Activated T-cell treated with anti-CD3 and anti-CD28 coated beads, Interleukin-2, amount 50 U/mL, for 72 hours (primary cell): ENCODE results near the gene WEE1. TPM values are rescaled to one million over a fixed set of nuclear protein-coding genes. Genes with fewer than 3 reads are reported as not detected.
"Not testable (repeated sequence)": the region's sequence is repeated elsewhere in the genome, so short reads cannot be mapped to it uniquely, and the experiment has no call there.

Source experiments
- ATAC-seq, 2 donors: fragments of 150-1000 bp; cut with Tn5 transposase; replicated peaks in 1 of 2; 2 replicates each; pipeline ENCODE4 v1.10.0; 2021; ENCODE audit warnings: moderate library complexity in 2 of 2, mild to moderate bottlenecking in 1 of 2
- DNase-seq, 2 donors: peaks; one replicate each; pipeline ENCODE4 v3.0.0; 2021 to 2022; ENCODE audit warnings: mixed read lengths in 1 of 2
- H3K27ac Mint-ChIP-seq: one replicate; pipeline ENCODE4 v1.8.0; 2022; ENCODE audit warnings: mild to moderate bottlenecking, moderate library complexity, mixed read lengths
- H3K27me3 Mint-ChIP-seq: one replicate; pipeline ENCODE4 v1.8.0; 2022; ENCODE audit warnings: low read depth, mixed read lengths
- H3K36me3 Mint-ChIP-seq, 2 donors: one replicate each; pipeline ENCODE4 v1.8.0; 2022; ENCODE audit warnings: mixed read lengths in 2 of 2, mild to moderate bottlenecking in 1 of 2; ENCODE audit not compliant: insufficient read depth in 2 of 2
- H3K4me1 Mint-ChIP-seq: one replicate; pipeline ENCODE4 v1.8.0; 2022; ENCODE audit warnings: low read depth, mixed read lengths
- H3K4me3 Mint-ChIP-seq, 2 donors: one replicate each; pipeline ENCODE4 v1.8.0; 2022; ENCODE audit warnings: mild to moderate bottlenecking in 2 of 2, mixed read lengths in 2 of 2, moderate library complexity in 2 of 2
- H3K9me3 Mint-ChIP-seq, 2 donors: one replicate each; pipeline ENCODE4 v1.8.0; 2022; ENCODE audit warnings: mixed read lengths in 2 of 2
- total RNA-seq, 2 donors: library from RNA; stranded (reverse); gene quantifications; one replicate each; pipeline ENCODE4 v1.2.3, GENCODE V29; 2022

WEE1 gene
- total RNA-seq, 2 donors from 2014 or later: 41.6 to 45.5 TPM

- DNase-seq: no peak
- H3K4me1 Mint-ChIP-seq: no peaks in the 10 kb centered on the region
- peaks cover 0 to 3% of the 10 kb centered on the region in 2 donors for H3K36me3 Mint-ChIP-seq
- ATAC-seq: no peak
- H3K27ac Mint-ChIP-seq: no peak overlapping the region
- no peaks in the 10 kb centered on the region for H3K9me3 Mint-ChIP-seq
- no peak overlapping the region for H3K4me3 Mint-ChIP-seq
- H3K27me3 Mint-ChIP-seq: no peaks in the 10 kb centered on the region
These were observed 34.9 kb upstream of the WEE1 start for GRCh38 chr11:9538548-9538947.

GRCh38 chr11:9549216-9549615 lies 24.3 kb upstream of the WEE1 start:
- not testable (repeated sequence) for H3K27ac Mint-ChIP-seq, H3K9me3 Mint-ChIP-seq, H3K4me1 Mint-ChIP-seq, H3K27me3 Mint-ChIP-seq, DNase-seq, ATAC-seq, H3K36me3 Mint-ChIP-seq, H3K4me3 Mint-ChIP-seq

GRCh38 chr11:9550191-9550628 lies 23.3 kb upstream of the WEE1 start:
- no peak overlapping the region for H3K4me3 Mint-ChIP-seq
- ATAC-seq (no peak), DNase-seq (no peak)
- peaks cover 0 to 2% of the 10 kb centered on the region in 2 donors for H3K36me3 Mint-ChIP-seq
- H3K4me1 Mint-ChIP-seq: no peaks in the 10 kb centered on the region
- H3K27me3 Mint-ChIP-seq: no peaks in the 10 kb centered on the region
- no peak overlapping the region for H3K27ac Mint-ChIP-seq
- no peaks in the 10 kb centered on the region for H3K9me3 Mint-ChIP-seq

GRCh38 chr11:9561279-9561982 lies 12.0 kb upstream of the WEE1 start:
- no peak overlapping the region for H3K27ac Mint-ChIP-seq
- ATAC-seq (no peak), DNase-seq (no peak)
- H3K4me3 Mint-ChIP-seq: no peak overlapping the region
- H3K36me3 Mint-ChIP-seq: peaks cover 7 to 13% of the 10 kb centered on the region in 2 donors
- peaks cover 8% of the 10 kb centered on the region for H3K27me3 Mint-ChIP-seq
- H3K4me1 Mint-ChIP-seq: peaks cover 24% of the 10 kb centered on the region
- H3K9me3 Mint-ChIP-seq: peaks cover 4% of the 10 kb centered on the region in 2 donors

GRCh38 chr11:9562716-9563115 lies 10.8 kb upstream of the WEE1 start:
- peaks cover 8% of the 10 kb centered on the region for H3K27me3 Mint-ChIP-seq
- H3K9me3 Mint-ChIP-seq: peaks cover 4% of the 10 kb centered on the region in 2 donors
- H3K4me1 Mint-ChIP-seq: peaks cover 29% of the 10 kb centered on the region
- H3K36me3 Mint-ChIP-seq: peaks cover 7 to 13% of the 10 kb centered on the region in 2 donors
- no peak overlapping the region for H3K4me3 Mint-ChIP-seq
- peak; percentile 19 to 29 for ATAC-seq
- DNase-seq: peak; percentile 36 to 55
- H3K27ac Mint-ChIP-seq: peak overlapping the region; percentile 35

- H3K27ac Mint-ChIP-seq: no peak overlapping the region
These were observed 10.2 kb upstream of the WEE1 start for GRCh38 chr11:9563196-9563730.

GRCh38 chr11:9565822-9566560 lies 7.5 kb upstream of the WEE1 start:
- Mint-ChIP-seq H3K27me3 (peaks cover 8% of the 10 kb centered on the region), H3K4me1 (peaks cover 46% of the 10 kb centered on the region), H3K4me3 (peak overlapping the region; percentile 76 to 86), H3K27ac (peak overlapping the region; percentile 73), H3K9me3 (peaks cover 2 to 4% of the 10 kb centered on the region in 2 donors), H3K36me3 (peaks cover 3 to 9% of the 10 kb centered on the region in 2 donors)
- ATAC-seq: peak; percentile 97
- DNase-seq: peak; percentile 71 to 83

More at GRCh38 chr11:9563196-9563730, 10.2 kb upstream of the WEE1 start:
- Mint-ChIP-seq H3K36me3 (peaks cover 7 to 13% of the 10 kb centered on the region in 2 donors), H3K9me3 (peaks cover 4% of the 10 kb centered on the region in 2 donors), H3K4me1 (peaks cover 29% of the 10 kb centered on the region), H3K4me3 (no peak overlapping the region), H3K27me3 (peaks cover 8% of the 10 kb centered on the region)
- DNase-seq (no peak), ATAC-seq (no peak)

- Mint-ChIP-seq H3K4me3 (peak overlapping the region; percentile 76 to 86), H3K36me3 (peaks cover 2 to 6% of the 10 kb centered on the region in 2 donors), H3K27me3 (peaks cover 9% of the 10 kb centered on the region), H3K27ac (peak overlapping the region; percentile 3), H3K9me3 (peaks cover under 1 to 1% of the 10 kb centered on the region in 2 donors), H3K4me1 (peaks cover 47% of the 10 kb centered on the region)
- ATAC-seq (no peak), DNase-seq (no peak)
These were observed 6.9 kb upstream of the WEE1 start for GRCh38 chr11:9566561-9567063.

GRCh38 chr11:9567401-9567800 lies 6.1 kb upstream of the WEE1 start:
- Mint-ChIP-seq H3K4me1 (peaks cover 55% of the 10 kb centered on the region), H3K4me3 (no peak overlapping the region), H3K27ac (peak overlapping the region; percentile 42), H3K27me3 (peaks cover 6% of the 10 kb centered on the region), H3K36me3 (peaks cover 0 to 3% of the 10 kb centered on the region in 2 donors), H3K9me3 (no peaks in the 10 kb centered on the region)
- ATAC-seq: no peak
- DNase-seq: no peak

- DNase-seq (no peak), ATAC-seq (no peak)
- peaks cover 49% of the 10 kb centered on the region for H3K4me1 Mint-ChIP-seq
- peak overlapping the region; percentile 48 for H3K27ac Mint-ChIP-seq
- H3K9me3 Mint-ChIP-seq: no peaks in the 10 kb centered on the region
- peak overlapping the region; percentile 5 to 62 for H3K4me3 Mint-ChIP-seq
- peaks cover 6% of the 10 kb centered on the region for H3K27me3 Mint-ChIP-seq
- no peaks in the 10 kb centered on the region for H3K36me3 Mint-ChIP-seq
These were observed 5.2 kb upstream of the WEE1 start for GRCh38 chr11:9568161-9568853.

GRCh38 chr11:9568854-9569587 lies 4.4 kb upstream of the WEE1 start:
- Mint-ChIP-seq H3K4me1 (peaks cover 49% of the 10 kb centered on the region), H3K27me3 (peaks cover 6% of the 10 kb centered on the region), H3K36me3 (peaks cover 0 to 1% of the 10 kb centered on the region in 2 donors), H3K4me3 (peak overlapping the region; percentile 5 to 62), H3K9me3 (no peaks in the 10 kb centered on the region), H3K27ac (peak overlapping the region; percentile 48)
- ATAC-seq (no peak), DNase-seq (no peak)

- Mint-ChIP-seq H3K27me3 (peaks cover 6% of the 10 kb centered on the region), H3K4me1 (peaks cover 49% of the 10 kb centered on the region), H3K27ac (no peak overlapping the region), H3K36me3 (peaks cover 1 to 3% of the 10 kb centered on the region in 2 donors), H3K9me3 (no peaks in the 10 kb centered on the region), H3K4me3 (no peak overlapping the region)
- no peak for ATAC-seq
- DNase-seq: no peak
These were observed 3.8 kb upstream of the WEE1 start for GRCh38 chr11:9569588-9570164.
